A673 (cell line): Measurements from ENCODE around the gene CGB1. TPM values are rescaled to one million over a fixed set of nuclear protein-coding genes. Genes with fewer than 3 reads are reported as not detected.
A peak's percentile ranks its signal among the peaks of the same experiment; 100 is the strongest.

Source experiments
- BruUV-seq: library from RNA; stranded (reverse); fragments of 400-500 nt; replicated peaks from 2 replicates; lab custom pipeline; 2021; lab: Mats Ljungman, UMichigan
- CTCF ChIA-PET: fragments of 300-600 bp; sonication (Branson Sonifier 250); formaldehyde crosslinking; loops from one replicate; lab custom pipeline; 2022; ENCODE audit warnings: antibody characterized with exemption; lab: Charles Lee
- POLR2A ChIA-PET: fragments of 300-600 bp; sonication (Branson Sonifier 250); formaldehyde crosslinking; loops from one replicate; lab custom pipeline; 2022; ENCODE audit warnings: antibody characterized with exemption; ENCODE audit not compliant: low non-redundant PET; lab: Charles Lee
- DNase-seq: peaks from one replicate; pipeline ENCODE4 v3.0.0-alpha.2; 2015; ENCODE audit warnings: low spot score
- H3K27ac ChIP-seq: fragments of 200-600 bp; sonication (generic); 2 replicates; pipeline ENCODE4 v1.5.1; 2016; ENCODE audit warnings: mixed run types, low read depth, mild to moderate bottlenecking, mixed read lengths, antibody characterized with exemption, low read length; ENCODE audit not compliant: poor library complexity, severe bottlenecking
- H3K27me3 ChIP-seq: fragments of 200-600 bp; sonication (generic); replicated peaks from 2 replicates; pipeline ENCODE4 v1.6.1; 2017; ENCODE audit warnings: mixed run types, low read depth, mild to moderate bottlenecking, mixed read lengths, antibody characterized with exemption, low read length; ENCODE audit not compliant: insufficient read depth, poor library complexity
- H3K36me3 ChIP-seq: fragments of 200-600 bp; sonication (generic); 2 replicates; pipeline ENCODE4 v1.6.1; 2016; ENCODE audit warnings: mixed run types, mild to moderate bottlenecking, mixed read lengths, antibody characterized with exemption, low read length; ENCODE audit not compliant: insufficient read depth, poor library complexity, severe bottlenecking
- H3K4me1 ChIP-seq: fragments of 200-600 bp; sonication (generic); 2 replicates; pipeline ENCODE4 v1.6.1; 2017; ENCODE audit warnings: mixed run types, mild to moderate bottlenecking, mixed read lengths, antibody characterized with exemption, low read length; ENCODE audit not compliant: insufficient read depth, poor library complexity, severe bottlenecking
- H3K4me3 ChIP-seq: fragments of 200-600 bp; sonication (generic); 2 replicates; pipeline ENCODE4 v1.5.1; 2016; ENCODE audit warnings: low read depth, mixed run types, mild to moderate bottlenecking, mixed read lengths, low read length; ENCODE audit not compliant: poor library complexity, severe bottlenecking
- H3K9me3 ChIP-seq: fragments of 200-600 bp; sonication (generic); 2 replicates; pipeline ENCODE4 v1.6.1; 2016; ENCODE audit warnings: mixed run types, low read depth, mild to moderate bottlenecking, mixed read lengths, antibody characterized with exemption, low read length; ENCODE audit not compliant: poor library complexity, severe bottlenecking
- EZH2 ChIP-seq: fragments of 200-600 bp; sonication (generic); IDR thresholded peaks from 2 replicates; pipeline ENCODE4 v1.6.1; 2017; ENCODE audit warnings: borderline replicate concordance, low read depth, mild to moderate bottlenecking, mixed read lengths, antibody characterized with exemption, low read length; ENCODE audit not compliant: poor library complexity, severe bottlenecking
- intact Hi-C: fragments of 100-400 bp; cut with micrococcal nuclease; formaldehyde crosslinking; loops from one replicate; pipeline ENCODE4 v1.10.0; 2022; ENCODE audit not compliant: unreplicated experiment
- total RNA-seq: library from RNA; stranded (reverse); gene quantifications from 2 replicates; pipeline ENCODE4 v1.2.3, GENCODE V29; 2021
- TF ChIP-seq, protein P1 (sequence below): fragments of 300-800, 200-600 bp; sonication (generic); conservative IDR thresholded peaks from 2 replicates; pipeline ENCODE4 v1.5.1; 2017; ENCODE audit warnings: low read depth, mild to moderate bottlenecking, antibody characterized with exemption, low read length, moderate library complexity, mixed read lengths

Gene CGB1
- total RNA-seq, 1 experiment from 2014 or later: not detected

DNA sequence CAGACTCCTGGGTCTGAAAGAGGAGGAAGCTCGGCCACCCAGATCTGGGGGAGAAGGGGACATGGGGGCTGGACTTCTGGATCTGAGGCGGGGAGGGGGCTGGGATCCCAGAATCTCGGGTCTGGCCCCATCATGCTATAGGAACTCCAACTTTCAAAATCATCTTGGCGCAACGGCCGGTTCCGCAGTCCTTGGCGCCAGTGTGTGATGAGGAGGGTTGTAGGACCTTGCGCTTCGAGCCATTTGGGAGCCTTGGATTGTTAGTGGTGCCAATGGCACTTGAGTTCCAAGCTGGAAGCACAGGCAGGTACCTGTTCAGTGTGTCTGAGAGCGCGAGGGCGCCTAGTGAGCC, 42.7 kb downstream of the CGB1 start:
- no TSS peak for BruUV-seq
- no peaks in the 10 kb centered on the region for H3K27me3 ChIP-seq
- peaks cover 5% of the 10 kb centered on the region for H3K36me3 ChIP-seq
- intact Hi-C loops: loop anchor here (5.0 kb wide), 1 partner anchor 218 kb away; no protein-coding TSS in a partner anchor
- TF ChIP-seq EZH2: no peak
- TF ChIP-seq, protein P1, sequence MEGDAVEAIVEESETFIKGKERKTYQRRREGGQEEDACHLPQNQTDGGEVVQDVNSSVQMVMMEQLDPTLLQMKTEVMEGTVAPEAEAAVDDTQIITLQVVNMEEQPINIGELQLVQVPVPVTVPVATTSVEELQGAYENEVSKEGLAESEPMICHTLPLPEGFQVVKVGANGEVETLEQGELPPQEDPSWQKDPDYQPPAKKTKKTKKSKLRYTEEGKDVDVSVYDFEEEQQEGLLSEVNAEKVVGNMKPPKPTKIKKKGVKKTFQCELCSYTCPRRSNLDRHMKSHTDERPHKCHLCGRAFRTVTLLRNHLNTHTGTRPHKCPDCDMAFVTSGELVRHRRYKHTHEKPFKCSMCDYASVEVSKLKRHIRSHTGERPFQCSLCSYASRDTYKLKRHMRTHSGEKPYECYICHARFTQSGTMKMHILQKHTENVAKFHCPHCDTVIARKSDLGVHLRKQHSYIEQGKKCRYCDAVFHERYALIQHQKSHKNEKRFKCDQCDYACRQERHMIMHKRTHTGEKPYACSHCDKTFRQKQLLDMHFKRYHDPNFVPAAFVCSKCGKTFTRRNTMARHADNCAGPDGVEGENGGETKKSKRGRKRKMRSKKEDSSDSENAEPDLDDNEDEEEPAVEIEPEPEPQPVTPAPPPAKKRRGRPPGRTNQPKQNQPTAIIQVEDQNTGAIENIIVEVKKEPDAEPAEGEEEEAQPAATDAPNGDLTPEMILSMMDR: no peak
- POLR2A ChIA-PET: interaction anchor here (0.6 kb wide), 1 partner anchor 14 kb away, joined by 14 read pairs; no protein-coding TSS in a partner anchor
- CTCF ChIA-PET: interaction anchor here (0.5 to 2.1 kb wide), 8 partner anchors 11 to 602 kb away, joined by 3 to 14 read pairs (median 4); partner anchors contain the start of gene KDELR1
- H3K27ac ChIP-seq: peak overlapping the region; percentile 85
- no peak for DNase-seq
- H3K9me3 ChIP-seq: no peaks in the 10 kb centered on the region
- H3K4me3 ChIP-seq: peak overlapping the region; percentile 79
- peaks cover 14% of the 10 kb centered on the region for H3K4me1 ChIP-seq

DNA sequence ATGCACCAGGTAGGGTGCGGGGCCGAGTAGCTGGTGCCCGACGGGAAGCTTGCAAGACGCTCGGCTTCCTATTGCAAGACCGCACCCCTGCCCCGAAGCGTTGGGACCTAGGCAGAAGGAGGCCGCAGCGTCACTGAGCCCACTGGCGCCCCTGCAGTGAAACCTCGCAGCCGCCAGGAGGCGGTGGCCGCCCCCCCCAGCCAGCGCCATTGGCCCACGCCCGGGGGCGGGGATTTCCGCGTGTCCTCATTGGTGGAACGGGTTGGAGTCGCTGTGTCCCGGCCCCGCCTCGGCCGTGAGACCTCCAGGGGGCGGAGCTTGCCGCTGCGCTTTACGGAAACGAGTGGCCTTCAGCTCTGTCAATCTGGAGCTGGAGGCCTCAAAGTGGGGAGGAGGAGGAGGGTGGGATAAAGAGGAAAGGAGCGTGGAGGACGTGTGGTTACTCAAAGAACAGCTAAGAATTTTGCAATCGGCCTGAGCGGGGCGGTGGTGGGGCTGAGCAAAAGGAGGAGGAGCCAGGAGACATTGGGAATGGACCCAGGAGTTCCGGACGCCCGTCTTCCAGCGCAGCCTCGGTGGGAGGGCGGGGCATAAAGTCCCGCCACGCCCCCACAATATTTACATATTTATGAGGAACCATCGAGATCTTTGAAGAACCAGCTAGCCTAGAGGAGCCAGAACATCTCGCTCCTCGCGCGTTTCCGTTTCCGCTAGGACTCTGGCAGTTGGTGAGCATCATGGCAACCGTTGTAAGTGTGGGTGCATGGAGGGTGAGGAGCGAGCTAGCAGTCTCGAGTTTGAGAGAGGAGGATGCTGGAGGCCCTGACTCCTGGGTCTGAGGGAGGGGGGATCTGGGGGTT, 43.3 kb downstream of the CGB1 start, which contains the start of the genes GYS1 and RUVBL2:
Gene GYS1, minus strand, starts transcription at position 135 of the 860 bp plus-strand sequence. CDS start 197 bp downstream, outside the sequence.
Gene RUVBL2, plus strand, starts transcription at position 713 of the 860 bp plus-strand sequence. Its CDS starts 25 bp downstream, at position 738.
- TF ChIP-seq, protein P1: peak; percentile 98
- no peak for TF ChIP-seq EZH2
- no TSS peak for BruUV-seq
- H3K36me3 ChIP-seq: peaks cover 11% of the 10 kb centered on the region
- CTCF ChIA-PET: interaction anchor here (0.5 to 2.1 kb wide), 17 partner anchors 10 to 727 kb away, joined by 3 to 14 read pairs (median 4); partner anchors contain the start of genes KDELR1 and NUCB1
- peak; percentile 100 for DNase-seq
- intact Hi-C loops: loop anchor here (5.0 kb wide), 1 partner anchor 219 kb away; no protein-coding TSS in a partner anchor
- POLR2A ChIA-PET: interaction anchor here (0.6 to 0.7 kb wide), 4 partner anchors 14 to 883 kb away, joined by 3 to 14 read pairs (median 6); no protein-coding TSS in a partner anchor
- peak within 1 kb of the TSS; percentile 79 for H3K4me3 ChIP-seq
- no peaks in the 10 kb centered on the region for H3K27me3 ChIP-seq
- H3K9me3 ChIP-seq: no peaks in the 10 kb centered on the region
- peaks cover 14% of the 10 kb centered on the region for H3K4me1 ChIP-seq
- H3K27ac ChIP-seq: peak within 1 kb of the TSS; percentile 85

DNA sequence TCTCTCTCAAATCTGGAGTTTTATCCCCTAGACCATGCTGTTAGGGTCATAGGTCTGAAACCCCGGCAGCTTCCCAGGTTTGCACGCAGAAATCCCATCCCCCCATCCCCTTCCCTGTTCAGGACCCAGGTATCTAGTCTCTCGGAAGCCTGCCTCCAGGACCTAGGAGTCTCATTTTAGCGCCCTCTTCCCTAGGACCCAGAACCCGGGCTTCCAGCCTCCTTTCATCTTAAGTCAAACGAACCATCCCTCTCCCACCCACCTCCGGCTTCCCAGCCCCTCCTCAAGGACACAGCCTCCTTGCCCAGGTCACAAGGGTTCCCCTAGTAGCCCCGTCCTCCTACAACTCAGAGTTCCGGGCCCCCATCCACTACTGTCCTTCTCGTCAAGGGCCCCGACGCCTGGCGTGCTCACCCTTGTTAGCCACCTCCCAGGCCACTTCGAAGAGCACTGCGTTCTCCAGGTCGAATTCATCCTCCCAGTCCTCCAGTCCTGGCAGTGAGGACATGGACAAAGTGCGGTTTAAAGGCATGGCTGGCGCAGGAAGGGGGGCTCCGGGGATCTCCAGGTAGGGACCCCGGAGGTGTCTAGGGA, 44.0 kb downstream of the CGB1 start:
- DNase-seq: no peak
- BruUV-seq: no TSS peak
- H3K4me3 ChIP-seq: peak overlapping the region; percentile 79
- H3K27me3 ChIP-seq: no peaks in the 10 kb centered on the region
- peaks cover 14% of the 10 kb centered on the region for H3K36me3 ChIP-seq
- H3K9me3 ChIP-seq: no peaks in the 10 kb centered on the region
- H3K4me1 ChIP-seq: peaks cover 14% of the 10 kb centered on the region
- TF ChIP-seq, protein P1: no peak
- TF ChIP-seq EZH2: no peak
- CTCF ChIA-PET: interaction anchor here (0.6 to 2.1 kb wide), 4 partner anchors 9 to 381 kb away, joined by 3 to 14 read pairs (median 6); partner anchors contain the start of gene NUCB1
- H3K27ac ChIP-seq: peak overlapping the region; percentile 85
- POLR2A ChIA-PET: interaction anchor here (0.6 to 0.8 kb wide), 2 partner anchors 38 to 206 kb away, joined by 3 to 4 read pairs; no protein-coding TSS in a partner anchor
- intact Hi-C loops: loop anchor here (5.0 kb wide), 1 partner anchor 220 kb away; no protein-coding TSS in a partner anchor
